Mesenchymal stem cell (in vitro differentiated cells and primary cell): ENCODE measurements around the gene TDP1.

Source experiments
- DNase-seq: peaks from one replicate; pipeline ENCODE4 v3.0.0-alpha.2; 2013
- H2AFZ ChIP-seq: one replicate; pipeline ENCODE4 v1.6.1; 2013; ENCODE audit warnings: low read depth, mild to moderate bottlenecking, control low read depth, inconsistent platforms, low read length, moderate library complexity
- H2AK5ac ChIP-seq: 2 replicates; pipeline ENCODE4 v1.6.1; 2013; ENCODE audit warnings: low read length, moderate library complexity, mild to moderate bottlenecking, inconsistent platforms; ENCODE audit not compliant: severe bottlenecking
- H2BK120ac ChIP-seq: one replicate; pipeline ENCODE4 v1.6.1; 2013; ENCODE audit warnings: low read depth, mild to moderate bottlenecking, inconsistent platforms, low read length, moderate library complexity
- H2BK12ac ChIP-seq, 2 experiments: one replicate each; pipeline ENCODE4 v1.6.1; 2013; ENCODE audit warnings: inconsistent platforms in 2 of 2, low read length in 2 of 2, mild to moderate bottlenecking in 2 of 2, moderate library complexity in 2 of 2, control low read depth in 1 of 2
- H2BK15ac ChIP-seq: one replicate; pipeline ENCODE4 v1.6.1; 2013; ENCODE audit warnings: mild to moderate bottlenecking, low read depth, inconsistent platforms; ENCODE audit not compliant: poor library complexity, severe bottlenecking
- H2BK5ac ChIP-seq: 2 replicates; pipeline ENCODE4 v1.6.1; 2013; ENCODE audit warnings: low read depth, mild to moderate bottlenecking, low read length, control low read depth, inconsistent platforms; ENCODE audit not compliant: poor library complexity, severe bottlenecking
- H3K14ac ChIP-seq, 2 experiments: one replicate each; pipeline ENCODE4 v1.6.1; 2013; ENCODE audit warnings: inconsistent platforms in 2 of 2, low read length in 2 of 2, control low read depth in 1 of 2, mild to moderate bottlenecking in 1 of 2, moderate library complexity in 1 of 2
- H3K18ac ChIP-seq, 2 experiments: one replicate each; pipeline ENCODE4 v1.6.1; 2013; ENCODE audit warnings: inconsistent platforms in 2 of 2, low read length in 2 of 2, control low read depth in 1 of 2, low read depth in 1 of 2, mild to moderate bottlenecking in 1 of 2
- H3K23ac ChIP-seq, 2 experiments: one replicate each; pipeline ENCODE4 v1.6.1; 2013; ENCODE audit warnings: inconsistent platforms in 2 of 2, low read length in 2 of 2, mild to moderate bottlenecking in 2 of 2, moderate library complexity in 2 of 2, control low read depth in 1 of 2
- H3K27ac ChIP-seq: 2 replicates; pipeline ENCODE4 v1.5.1; 2013; ENCODE audit warnings: mild to moderate bottlenecking, moderate library complexity, low read length, control low read depth, inconsistent platforms; ENCODE audit not compliant: poor library complexity, severe bottlenecking
- H3K27me3 ChIP-seq, 2 experiments: 2 replicates each; pipeline versions ENCODE4 v1.6.1 to v1.7.0; 2013; ENCODE audit warnings: low read length in 2 of 2, mild to moderate bottlenecking in 2 of 2, moderate library complexity in 2 of 2, control low read depth in 1 of 2, inconsistent platforms in 1 of 2; ENCODE audit not compliant: control insufficient read depth in 1 of 2, insufficient read depth in 1 of 2
- H3K36me3 ChIP-seq, 2 experiments: 2 replicates each; pipeline versions ENCODE4 v1.6.1 to v1.7.0; 2013; ENCODE audit warnings: low read length in 2 of 2, control low read depth in 1 of 2, inconsistent platforms in 1 of 2, low read depth in 1 of 2, mild to moderate bottlenecking in 1 of 2; ENCODE audit not compliant: insufficient read depth in 2 of 2, control insufficient read depth in 1 of 2
- H3K4ac ChIP-seq, 2 experiments: one replicate each; pipeline ENCODE4 v1.6.1; 2013; ENCODE audit warnings: inconsistent platforms in 2 of 2, low read length in 2 of 2, mild to moderate bottlenecking in 2 of 2, moderate library complexity in 2 of 2, control low read depth in 1 of 2, low read depth in 1 of 2
- H3K4me1 ChIP-seq: 2 replicates; pipeline ENCODE4 v1.6.1; 2013; ENCODE audit warnings: low read depth, low read length, control low read depth; ENCODE audit not compliant: control insufficient read depth, insufficient read depth
- H3K4me2 ChIP-seq: 2 replicates; pipeline ENCODE4 v1.6.1; 2013; ENCODE audit warnings: low read length, mild to moderate bottlenecking, inconsistent platforms; ENCODE audit not compliant: poor library complexity, severe bottlenecking
- H3K4me3 ChIP-seq, 2 experiments: 2 replicates each; pipeline versions ENCODE4 v1.5.1 to v1.7.0; 2013; ENCODE audit warnings: low read length in 2 of 2, mild to moderate bottlenecking in 2 of 2, control low read depth in 1 of 2, low read depth in 1 of 2; ENCODE audit not compliant: insufficient read depth in 1 of 2
- H3K79me1 ChIP-seq: replicated peaks from 2 replicates; pipeline ENCODE4 v1.6.1; 2013; ENCODE audit warnings: mild to moderate bottlenecking, control low read depth, low read length, inconsistent platforms; ENCODE audit not compliant: poor library complexity, severe bottlenecking
- H3K9ac ChIP-seq: 2 replicates; pipeline ENCODE4 v1.7.0; 2013; ENCODE audit warnings: mild to moderate bottlenecking, low read length, moderate library complexity
- H3K9me3 ChIP-seq: 2 replicates; pipeline ENCODE4 v1.7.0; 2013; ENCODE audit warnings: mild to moderate bottlenecking, low read length; ENCODE audit not compliant: control insufficient read depth
- H4K8ac ChIP-seq: one replicate; pipeline ENCODE4 v1.6.1; 2013; ENCODE audit warnings: inconsistent platforms, mild to moderate bottlenecking, low read length, moderate library complexity
- H4K91ac ChIP-seq: one replicate; pipeline ENCODE4 v1.6.1; 2013; ENCODE audit warnings: mild to moderate bottlenecking, low read length, inconsistent platforms
- WGBS: methylation state at CpG from one replicate; pipeline ENCODE4 v1.1.7; 2013; ENCODE audit warnings: mixed read lengths; 5-methylcytosine and 5-hydroxymethylcytosine counted together

The TDP1 gene

DNA sequence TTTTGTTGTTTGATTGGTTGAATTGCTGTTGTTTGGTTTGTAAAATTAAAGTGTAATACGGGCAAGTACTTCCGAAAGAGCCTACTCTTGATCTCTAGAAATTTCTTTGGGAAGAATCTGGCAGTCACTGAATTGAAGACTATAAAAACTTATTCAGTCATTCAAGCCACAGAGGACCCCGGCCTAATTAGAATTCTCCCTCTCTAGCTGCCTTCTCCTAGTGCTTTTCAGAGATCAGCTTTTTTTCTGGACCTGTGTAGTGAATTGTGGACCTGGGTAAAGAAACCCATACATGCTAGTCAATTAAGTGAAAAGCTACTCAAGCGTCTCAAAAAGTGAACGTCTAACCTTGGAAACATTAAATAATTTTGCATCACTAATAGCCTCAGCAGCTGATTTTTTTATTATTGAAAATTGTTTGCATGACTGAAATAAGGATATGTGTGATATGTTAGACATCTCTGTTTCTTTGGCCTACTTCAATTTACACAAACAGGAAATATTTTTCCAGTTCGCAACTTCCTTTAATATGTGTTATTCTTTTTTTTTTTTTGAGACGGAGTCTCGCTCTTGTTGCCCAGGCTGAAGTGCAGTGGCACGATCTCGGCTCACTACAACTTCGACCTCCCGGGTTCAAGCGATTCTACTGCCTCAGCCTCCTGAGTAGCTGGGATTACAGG lies 28.4 kb upstream of the TDP1 start:
- Histone ChIP-seq H3K27me3 (no peaks in the 10 kb centered on the region), H3K9ac (peak overlapping the region; percentile 50), H2BK5ac (no peak overlapping the region), H3K36me3 (peaks cover 0 to 24% of the 10 kb centered on the region in 2 experiments), H2BK15ac (no peak overlapping the region), H2BK12ac (no peak overlapping the region), H3K9me3 (no peaks in the 10 kb centered on the region), H3K18ac (no peak overlapping the region), H3K4me1 (no peaks in the 10 kb centered on the region), H3K4ac (no peak overlapping the region), H3K14ac (no peak overlapping the region), H4K91ac (no peak overlapping the region), H2AFZ (no peak overlapping the region), H2AK5ac (no peak overlapping the region), H3K4me3 (no peak overlapping the region), H3K27ac (peak overlapping the region; percentile 82), H3K23ac (no peak overlapping the region), H3K4me2 (no peak overlapping the region), H4K8ac (no peak overlapping the region), H3K79me1 (no peaks in the 10 kb centered on the region), H2BK120ac (no peak overlapping the region)
- 89% methylated on average over 9 of the region's 13 CpGs for WGBS
- DNase-seq: no peak

DNA sequence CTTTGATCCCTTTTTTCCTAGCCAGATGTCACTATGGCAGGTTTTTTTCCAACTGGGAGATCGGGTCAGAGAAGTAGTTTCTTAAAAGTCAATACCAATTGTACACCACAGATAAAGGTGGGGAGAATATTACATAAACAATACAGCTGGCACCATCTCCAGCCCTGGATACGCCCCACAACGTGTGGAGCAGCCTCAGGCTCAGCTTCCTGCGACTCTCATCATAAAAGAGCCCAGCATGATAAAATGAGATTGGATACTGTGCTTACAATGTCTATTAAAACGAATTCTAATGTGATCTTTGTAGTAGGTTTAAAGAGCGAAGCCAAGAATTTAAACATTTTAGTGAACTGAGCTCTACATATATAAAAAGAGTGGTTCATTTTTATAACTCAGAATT lies 22.7 kb upstream of the TDP1 start:
- Histone ChIP-seq H2BK5ac (no peak overlapping the region), H3K14ac (no peak overlapping the region), H3K4me2 (no peak overlapping the region), H2BK15ac (no peak overlapping the region), H2AFZ (no peak overlapping the region), H3K9ac (no peak overlapping the region), H2AK5ac (no peak overlapping the region), H2BK12ac (no peak overlapping the region), H3K36me3 (peaks cover 0 to 20% of the 10 kb centered on the region in 2 experiments), H3K23ac (no peak overlapping the region), H3K4me3 (no peak overlapping the region), H3K4ac (no peak overlapping the region), H4K91ac (no peak overlapping the region), H2BK120ac (no peak overlapping the region), H4K8ac (no peak overlapping the region), H3K27me3 (no peaks in the 10 kb centered on the region), H3K79me1 (no peaks in the 10 kb centered on the region), H3K4me1 (no peaks in the 10 kb centered on the region), H3K27ac (no peak overlapping the region), H3K18ac (no peak overlapping the region), H3K9me3 (no peaks in the 10 kb centered on the region)
- 95% methylated on average over 4 of the region's 6 CpGs for WGBS
- no peak for DNase-seq

DNA sequence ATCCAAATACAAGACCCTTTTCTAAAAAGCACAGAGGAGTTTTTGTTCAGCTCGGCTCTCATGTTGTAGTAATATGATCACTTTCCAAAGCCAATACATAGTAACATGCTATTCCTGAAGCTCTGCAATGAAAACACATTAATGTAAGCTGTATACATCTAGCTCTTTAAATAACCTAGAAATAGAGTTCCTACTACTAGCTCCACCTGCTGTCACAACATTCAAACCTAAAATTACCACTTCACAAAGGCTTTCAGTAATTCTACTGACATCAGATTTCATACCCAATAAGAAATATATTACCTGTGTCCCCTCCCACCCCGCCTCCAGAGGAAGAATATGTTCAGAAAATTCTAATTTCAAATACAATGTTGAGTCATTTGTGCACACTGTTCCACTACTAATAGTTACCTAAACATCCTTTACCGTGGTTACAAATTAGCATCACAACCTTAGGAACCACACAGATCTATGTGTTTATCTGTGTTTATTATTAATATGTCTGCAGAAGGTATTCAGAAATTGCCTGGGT lies 19.0 kb upstream of the TDP1 start:
- no peaks in the 10 kb centered on the region for H3K27me3 ChIP-seq
- no peak overlapping the region for H3K4me3 ChIP-seq

DNA sequence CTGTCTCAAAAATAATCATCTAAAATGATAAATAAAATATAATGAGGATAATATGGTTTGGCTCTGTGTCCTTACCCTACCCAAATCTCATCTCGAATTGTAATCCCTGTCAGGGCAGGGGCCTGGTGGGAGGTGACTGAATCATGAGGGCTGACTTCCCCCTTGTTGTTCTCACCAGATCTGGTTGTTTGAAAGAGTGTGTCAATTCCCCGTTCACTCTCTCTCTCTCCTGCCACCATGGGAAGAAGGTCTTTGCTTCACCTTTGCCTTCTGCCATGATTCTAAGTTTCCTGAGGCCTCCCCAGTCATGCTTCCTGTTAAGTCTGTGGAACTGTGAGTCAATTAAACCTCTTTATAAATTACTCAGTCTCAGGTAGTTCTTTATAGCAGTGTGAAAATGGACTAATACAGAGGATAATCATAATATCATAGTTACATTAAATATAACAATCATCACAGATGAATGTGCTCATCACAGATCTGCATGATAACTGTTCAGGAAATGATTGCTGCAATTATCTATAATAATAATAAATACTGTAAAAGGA lies 13.8 kb upstream of the TDP1 start:
- no peaks in the 10 kb centered on the region for H3K9me3 ChIP-seq
- H3K27ac ChIP-seq: no peak overlapping the region
- no peak overlapping the region for H2AFZ ChIP-seq
- H3K9ac ChIP-seq: no peak overlapping the region
- no peak overlapping the region for H2AK5ac ChIP-seq
- H3K4me3 ChIP-seq: no peak overlapping the region
- H3K36me3 ChIP-seq: no peaks in the 10 kb centered on the region
- H4K8ac ChIP-seq: no peak overlapping the region
- H3K4ac ChIP-seq: no peak overlapping the region
- no peaks in the 10 kb centered on the region for H3K4me1 ChIP-seq
- H2BK15ac ChIP-seq: no peak overlapping the region
- H3K23ac ChIP-seq: no peak overlapping the region
- WGBS: no CpG with 5 or more reads among the region's 2 CpGs
- H3K27me3 ChIP-seq: no peaks in the 10 kb centered on the region
- H3K4me2 ChIP-seq: no peak overlapping the region
- no peaks in the 10 kb centered on the region for H3K79me1 ChIP-seq
- no peak overlapping the region for H3K18ac ChIP-seq
- H2BK5ac ChIP-seq: no peak overlapping the region
- no peak overlapping the region for H2BK12ac ChIP-seq
- H4K91ac ChIP-seq: no peak overlapping the region
- no peak overlapping the region for H2BK120ac ChIP-seq
- no peak for DNase-seq
- no peak overlapping the region for H3K14ac ChIP-seq

More for the DNA sequence above, 19.0 kb upstream of the TDP1 start:
- no peak overlapping the region for H2BK5ac ChIP-seq
- no peaks in the 10 kb centered on the region for H3K4me1 ChIP-seq
- 94% methylated on average over 1 of the region's 3 CpGs for WGBS
- no peak overlapping the region for H4K91ac ChIP-seq
- no peak overlapping the region for H2BK120ac ChIP-seq
- no peak overlapping the region for H3K4ac ChIP-seq
- H3K23ac ChIP-seq: no peak overlapping the region
- no peaks in the 10 kb centered on the region for H3K79me1 ChIP-seq
- no peak overlapping the region for H3K27ac ChIP-seq
- no peak overlapping the region for H2AK5ac ChIP-seq
- no peak overlapping the region for H3K4me2 ChIP-seq
- no peak overlapping the region for H3K18ac ChIP-seq
- no peak for DNase-seq
- H2BK15ac ChIP-seq: no peak overlapping the region
- H2AFZ ChIP-seq: no peak overlapping the region
- H3K9ac ChIP-seq: no peak overlapping the region
- H2BK12ac ChIP-seq: no peak overlapping the region
- H3K14ac ChIP-seq: no peak overlapping the region
- no peak overlapping the region for H4K8ac ChIP-seq
- no peaks in the 10 kb centered on the region for H3K9me3 ChIP-seq
- H3K36me3 ChIP-seq: peaks cover 0 to 4% of the 10 kb centered on the region in 2 experiments
